Adipose tissue (tissue), 3 donors: ENCODE measurements around the gene RPL29. TPM values are rescaled to one million over a fixed set of nuclear protein-coding genes. Genes with fewer than 3 reads are reported as not detected.

Experiments
- H3K27ac ChIP-seq: one replicate; pipeline ENCODE4 v1.5.1; 2013; ENCODE audit warnings: low read depth, low read length
- WGBS, 3 donors: extraction: QIAGEN DNeasy Blood & Tissue Kit; methylation state at CpG; one replicate each; pipeline ENCODE4 v1.1.7; 2013; 5-methylcytosine and 5-hydroxymethylcytosine counted together
- polyA plus RNA-seq, 3 donors: library from polyadenylated mRNA; stranded (reverse); fragments of 200-250 nt; gene quantifications; one replicate each; pipeline ENCODE4 v1.2.3, GENCODE V29; 2013
- donor health status: healthy with polysubstance abuse.
- donor health status: Bipolar disorder and iron deficiency.
- donor health status: healthy.

Gene RPL29
- polyA plus RNA-seq, 3 donors: 1,845 to 3,201 (median 3,021) TPM

- 79 to 92% (median 81%) methylated on average over 10 of the region's 10 CpGs for WGBS, 3 donors
- H3K27ac ChIP-seq: no peak overlapping the region
These were observed 33.8 kb upstream of the RPL29 start for GRCh38 chr3:52029535-52029934.

- 73 to 90% (median 87%) methylated on average over 9 of the region's 9 CpGs for WGBS, 3 donors
These were observed 33.4 kb upstream of the RPL29 start for GRCh38 chr3:52029053-52029452.

DNA sequence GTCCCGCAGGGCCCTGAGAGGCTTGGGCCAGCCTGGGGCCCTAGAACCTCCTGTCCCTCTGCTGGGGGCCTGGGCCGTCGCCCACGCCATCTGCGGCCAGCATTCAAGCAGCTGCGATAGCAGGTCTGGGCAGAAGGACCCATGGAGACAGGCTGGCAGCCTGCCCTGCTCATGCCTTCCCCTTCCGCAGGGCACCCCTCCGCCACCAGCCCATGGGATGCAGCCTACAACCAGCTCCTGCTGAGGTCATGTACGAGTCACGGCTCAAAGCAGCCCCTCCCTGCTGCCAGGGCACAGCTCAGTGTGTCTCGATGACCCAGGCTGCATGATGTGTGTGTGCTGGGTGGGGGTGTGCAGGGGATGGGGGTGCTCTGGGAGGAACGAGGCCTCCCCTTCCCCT is 32.9 kb upstream of the RPL29 start:
- H3K27ac ChIP-seq: no peak overlapping the region
- 69 to 90% (median 85%) methylated on average over 9 to 12 of the region's 12 CpGs for WGBS, 3 donors

More at GRCh38 chr3:52029053-52029452, 33.4 kb upstream of the RPL29 start:
- H3K27ac ChIP-seq: no peak overlapping the region

- no peak overlapping the region for H3K27ac ChIP-seq
- WGBS, 3 donors: 49 to 67% (median 60%) methylated on average over 4 of the region's 4 CpGs
These were observed 30.3 kb upstream of the RPL29 start for GRCh38 chr3:52026041-52026440.

DNA sequence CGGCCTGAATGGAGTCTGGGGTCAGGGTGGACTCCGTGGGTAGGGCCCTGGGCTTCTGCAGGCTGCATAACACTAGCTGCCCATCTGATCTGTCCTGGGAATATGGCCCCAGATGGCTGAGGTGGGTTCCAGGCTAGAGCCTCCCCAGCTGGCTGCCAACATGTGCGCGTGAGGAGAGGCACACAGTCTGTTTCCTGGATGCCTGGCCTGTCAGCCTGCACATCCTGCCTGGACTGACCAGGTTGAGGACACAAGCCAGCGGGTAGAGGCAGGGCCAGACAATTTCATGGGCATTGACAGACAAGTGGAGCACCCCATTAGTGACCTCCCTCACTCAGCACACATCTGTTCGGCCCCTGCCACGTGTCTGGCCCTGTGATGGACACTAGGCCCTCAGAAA is 29.8 kb upstream of the RPL29 start:
- 69 to 83% (median 71%) methylated on average over 7 of the region's 7 CpGs for WGBS, 3 donors
- no peak overlapping the region for H3K27ac ChIP-seq

DNA sequence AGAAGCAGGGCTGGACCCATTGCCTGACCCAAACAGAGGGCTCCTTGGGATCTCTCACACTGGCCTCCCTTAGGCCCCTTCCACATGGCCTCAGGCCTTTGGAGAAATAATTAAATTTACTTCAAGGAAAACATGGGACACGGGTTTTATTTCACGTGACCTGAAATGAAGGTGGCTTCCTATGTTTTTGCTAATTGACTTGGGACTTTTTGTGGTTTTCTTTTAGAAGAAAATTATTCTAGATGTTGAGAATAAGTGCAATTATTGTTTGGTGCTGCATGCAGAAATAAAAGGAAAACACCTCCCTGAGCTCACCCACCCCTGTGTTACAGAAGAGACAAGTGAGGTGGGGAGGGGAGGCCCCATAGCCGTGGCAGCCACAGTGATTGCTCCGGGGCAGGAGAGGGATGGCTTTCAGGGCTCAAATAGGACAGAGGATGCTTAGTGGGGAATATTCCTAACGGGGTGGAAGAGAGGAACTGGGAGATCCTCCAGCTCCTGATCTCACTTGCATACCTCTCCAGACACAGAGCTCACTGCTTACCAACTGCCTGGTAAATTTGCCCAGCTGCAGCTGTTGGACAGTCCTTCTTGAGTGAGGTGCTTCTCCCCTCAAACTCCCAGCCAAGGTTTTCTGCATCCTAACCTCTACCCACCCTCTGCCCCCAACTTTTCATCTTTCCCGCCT is 29.2 kb upstream of the RPL29 start:
- H3K27ac ChIP-seq: no peak overlapping the region
- WGBS, 3 donors: 84 to 91% (median 86%) methylated on average over 6 of the region's 6 CpGs

- H3K27ac ChIP-seq: no peak overlapping the region
- WGBS, 3 donors: 58 to 80% (median 71%) methylated on average over 8 of the region's 8 CpGs
These were observed 28.4 kb upstream of the RPL29 start for GRCh38 chr3:52023860-52024764.

DNA sequence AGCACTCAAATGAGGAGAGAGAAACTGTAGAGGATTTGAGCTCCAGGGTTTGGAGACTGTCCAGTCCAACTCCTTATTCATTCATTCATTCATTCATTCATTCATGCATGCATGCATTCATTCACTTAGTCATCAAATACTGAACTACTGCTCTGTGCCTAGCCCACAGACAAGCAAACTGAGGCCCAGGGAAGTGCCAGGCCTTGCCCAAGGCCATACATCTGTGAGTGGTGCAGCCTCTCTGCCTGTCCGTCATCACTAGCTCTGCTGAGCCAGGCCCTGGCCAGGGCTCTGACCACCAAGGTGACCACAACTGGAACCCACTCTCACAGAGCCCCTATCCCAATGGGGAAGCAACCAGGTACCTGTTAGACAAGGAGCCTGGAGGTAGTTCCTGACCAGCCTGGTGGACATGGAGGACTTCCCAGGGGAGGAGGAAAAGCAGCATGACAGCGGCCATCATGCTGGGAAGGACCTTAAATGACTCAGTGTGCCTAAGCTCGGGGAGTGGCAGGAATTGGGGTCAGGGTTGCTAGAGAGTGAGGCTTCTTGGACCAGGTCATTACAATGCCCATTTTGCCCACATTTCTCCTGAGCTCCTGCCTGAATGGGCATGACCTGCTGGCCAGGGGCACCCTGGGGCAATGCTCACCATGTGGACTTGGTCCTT is 27.5 kb upstream of the RPL29 start:
- WGBS, 3 donors: 83 to 90% (median 87%) methylated on average over 3 of the region's 3 CpGs
- no peak overlapping the region for H3K27ac ChIP-seq

DNA sequence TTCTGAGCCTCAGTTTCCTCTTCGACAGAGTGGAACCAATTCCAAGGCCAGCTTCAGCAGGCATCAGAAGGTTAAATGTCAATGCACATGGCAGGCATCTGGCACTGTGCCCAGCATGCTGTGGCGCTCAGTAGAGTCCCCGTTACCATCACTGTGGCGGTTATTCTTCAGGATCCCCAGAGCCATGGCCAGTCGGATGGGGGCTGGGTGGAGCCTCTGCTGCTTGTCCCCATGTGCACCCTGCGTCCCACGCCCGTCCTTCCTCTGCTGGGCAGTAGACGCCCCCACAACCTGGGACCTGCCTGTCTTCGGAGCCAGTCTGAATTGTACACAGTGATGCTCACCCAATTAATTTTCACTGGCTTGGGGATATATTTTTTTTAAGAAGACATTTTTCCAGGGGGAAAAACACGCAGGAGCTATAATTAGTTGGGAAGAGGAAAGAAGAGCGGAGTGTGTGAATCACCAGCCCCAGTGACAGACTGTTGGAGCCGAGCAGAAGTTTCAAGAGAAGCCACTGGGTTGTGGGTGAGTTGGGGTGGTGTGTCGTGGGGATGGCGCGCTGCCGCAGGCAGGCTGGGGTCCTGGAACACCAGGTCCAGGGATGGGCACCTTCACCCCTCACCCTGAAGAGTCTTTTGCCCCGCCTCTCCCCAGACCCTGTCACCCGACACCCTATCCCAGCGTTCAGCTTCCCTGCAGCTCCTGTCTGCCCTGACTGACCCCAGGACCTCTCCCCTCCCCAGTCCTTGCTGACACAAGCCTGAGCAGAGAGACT is 26.8 kb upstream of the RPL29 start:
- 71 to 76% (median 74%) methylated on average over 20 of the region's 20 CpGs for WGBS, 3 donors
- H3K27ac ChIP-seq: no peak overlapping the region

DNA sequence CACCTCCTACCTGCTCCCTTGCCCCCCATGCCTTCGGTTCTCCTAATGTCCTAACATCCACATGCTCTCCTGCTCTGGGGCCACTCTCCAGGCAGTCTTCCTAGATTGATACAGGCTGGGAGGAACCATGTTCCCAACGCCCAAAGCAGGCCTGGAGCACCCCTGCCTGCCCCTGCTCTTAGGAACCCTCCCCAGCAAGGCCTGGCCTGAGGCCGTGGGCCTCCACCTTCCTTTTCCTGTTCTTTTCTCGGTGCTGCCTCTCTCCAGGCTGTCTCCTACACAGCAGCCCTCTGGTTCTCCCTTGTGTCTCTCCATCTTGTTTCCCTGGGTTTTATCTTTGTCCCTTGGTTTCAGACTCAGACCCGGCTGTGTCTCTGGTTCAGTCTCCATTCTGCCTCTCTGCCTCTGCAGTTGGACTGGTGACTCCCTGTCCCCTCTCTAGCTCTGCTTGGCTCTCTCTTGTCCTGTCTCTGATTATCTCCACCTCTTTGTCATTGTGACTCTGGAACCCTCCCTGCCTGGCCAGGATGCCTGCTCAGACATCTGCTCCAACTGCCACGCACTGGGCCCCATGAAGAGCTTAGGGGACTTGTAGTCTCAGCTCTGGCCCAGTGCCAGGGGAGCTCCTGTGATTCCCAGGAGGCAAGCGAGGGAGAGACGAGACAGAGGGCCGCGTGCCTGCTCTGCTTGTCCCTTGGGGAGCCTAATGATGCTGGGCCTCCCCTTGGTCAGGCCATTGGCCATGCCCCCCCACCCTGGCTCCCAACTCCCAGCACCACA is 26.0 kb upstream of the RPL29 start:
- 54 to 72% (median 66%) methylated on average over 10 of the region's 10 CpGs for WGBS, 3 donors
- H3K27ac ChIP-seq: no peak overlapping the region

DNA sequence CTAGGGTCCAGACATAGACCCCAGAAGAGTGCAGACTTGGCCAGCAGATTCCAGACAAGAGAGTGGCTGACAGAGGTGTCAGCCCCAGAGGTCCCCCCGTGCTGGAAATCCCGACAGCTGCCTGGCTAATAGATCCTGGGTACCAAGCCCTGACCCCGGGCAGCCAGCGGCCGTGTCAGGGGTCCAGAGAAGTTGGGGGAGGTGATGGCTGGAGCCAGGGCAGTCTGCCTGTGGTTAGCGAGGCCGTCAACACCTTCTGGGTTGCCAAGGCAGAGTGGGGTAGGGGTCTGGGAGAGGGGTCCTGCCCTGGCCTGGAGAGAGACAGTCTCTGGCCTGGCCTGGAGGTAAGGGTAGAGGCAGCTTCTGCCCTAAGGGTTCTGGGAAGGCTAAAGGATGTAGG is 25.1 kb upstream of the RPL29 start:
- no peak overlapping the region for H3K27ac ChIP-seq
- 95 to 96% (median 96%) methylated on average over 7 of the region's 7 CpGs for WGBS, 3 donors

DNA sequence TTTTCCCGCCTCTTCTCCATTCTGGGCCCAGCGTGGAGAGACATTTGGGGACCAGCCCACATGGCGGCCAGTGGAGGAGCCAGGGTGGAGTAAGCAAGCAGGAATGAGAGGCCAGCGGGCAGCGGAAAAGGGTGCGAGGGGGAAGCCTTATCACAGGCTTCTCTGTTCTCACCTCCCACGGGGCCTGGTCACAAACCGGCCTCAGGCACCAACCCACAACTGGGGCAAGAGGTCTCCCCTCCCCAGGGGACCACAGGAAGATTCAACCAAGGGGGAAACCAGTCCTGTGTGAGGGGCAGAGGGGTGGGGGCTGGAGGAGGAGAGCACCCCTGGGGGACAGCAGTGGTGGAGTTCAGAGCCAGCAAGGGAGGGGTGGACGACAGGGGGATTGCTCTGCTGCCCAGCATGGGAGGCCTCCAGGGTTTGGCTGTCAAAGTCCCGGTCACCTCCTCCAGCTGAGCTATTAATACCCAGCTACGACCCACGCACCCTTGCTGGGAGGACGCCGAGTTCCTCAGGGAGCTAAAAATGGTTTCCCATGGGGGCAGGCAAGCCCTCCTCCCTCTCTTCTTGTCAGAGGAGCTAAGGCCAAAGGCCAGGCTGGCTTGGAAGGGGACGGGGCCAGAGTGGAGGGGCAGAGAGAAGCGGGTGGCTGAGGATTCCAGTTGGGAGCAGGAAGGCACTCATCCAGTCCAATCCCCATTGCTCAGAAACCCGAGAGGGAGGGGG is 23.8 kb upstream of the RPL29 start:
- 67 to 79% (median 70%) methylated on average over 16 to 17 of the region's 17 CpGs for WGBS, 3 donors
- no peak overlapping the region for H3K27ac ChIP-seq

- 88 to 92% (median 91%) methylated on average over 21 of the region's 21 CpGs for WGBS, 3 donors
- H3K27ac ChIP-seq: no peak overlapping the region
These were observed 22.8 kb upstream of the RPL29 start for GRCh38 chr3:52018319-52019000.

GRCh38 chr3:52017586-52017985 is 21.9 kb upstream of the RPL29 start:
- no peak overlapping the region for H3K27ac ChIP-seq
- WGBS, 3 donors: 76 to 81% (median 81%) methylated on average over 11 of the region's 11 CpGs

DNA sequence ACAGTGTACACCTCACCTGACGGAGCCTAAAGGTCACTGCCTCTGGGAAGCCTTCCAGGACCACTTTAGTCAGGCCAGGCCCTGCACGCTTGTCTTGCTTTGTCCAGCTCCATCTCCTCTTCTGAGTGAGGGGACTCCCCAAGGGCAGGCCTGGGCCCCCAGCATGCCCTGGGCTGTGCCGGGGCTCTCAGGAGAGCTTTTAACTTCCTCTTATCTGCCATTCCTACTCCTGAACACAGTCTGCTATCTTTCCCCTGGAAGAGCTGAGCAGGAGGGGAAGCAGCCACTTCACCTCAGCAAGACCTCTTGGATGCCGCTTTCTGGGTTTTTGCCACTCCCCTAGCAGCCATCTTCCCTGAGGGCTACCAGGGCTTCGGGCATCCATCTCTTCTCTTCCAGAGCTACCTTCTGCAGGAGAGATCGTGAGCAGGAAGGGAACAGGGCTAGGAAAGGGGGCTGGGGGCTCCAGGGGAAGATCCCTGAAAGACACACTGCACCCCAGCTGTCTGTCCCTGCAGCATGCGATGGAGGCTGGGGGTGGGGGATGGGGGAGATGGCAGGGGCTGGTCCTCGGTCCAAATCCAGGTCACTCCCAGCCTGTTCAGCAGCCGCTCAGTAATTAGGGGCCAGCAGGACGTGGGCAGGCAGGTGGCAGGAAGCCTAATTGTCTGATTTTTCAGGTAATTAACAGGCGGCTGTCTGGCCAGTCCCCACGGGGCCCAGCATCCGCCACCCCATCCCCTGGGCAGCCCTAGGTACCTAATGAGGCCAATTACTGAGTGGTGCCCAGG is 19.9 kb upstream of the RPL29 start:
- WGBS, 3 donors: 75 to 83% (median 83%) methylated on average over 13 of the region's 13 CpGs
- no peak overlapping the region for H3K27ac ChIP-seq

- H3K27ac ChIP-seq: no peak overlapping the region
- WGBS, 3 donors: 79 to 83% (median 80%) methylated on average over 8 of the region's 8 CpGs
These were observed 18.9 kb upstream of the RPL29 start for GRCh38 chr3:52014613-52015012.
